A549 (cell line): Measurements from ENCODE around the gene MARCHF10.

Source experiments
- ESRRA ChIP-seq: fragments of 150-350 bp; IDR thresholded peaks from 2 replicates; pipeline ENCODE4 v1.6.1; 2014; ENCODE audit warnings: mild to moderate bottlenecking, low read length, borderline replicate concordance
- FOSL2 ChIP-seq, 2 experiments: fragments of 450-650 bp in 1 of 2; fragments of >200 bp in 1 of 2; sonication (Bioruptor Twin) in 1 of 2; formaldehyde crosslinking; IDR thresholded peaks; 2 replicates each; pipeline versions ENCODE4 v1.5.0 to v1.6.1; 2016 to 2020; ENCODE audit warnings: mild to moderate bottlenecking in 1 of 2, moderate library complexity in 1 of 2
- MAZ ChIP-seq: fragments of 150-350 bp; IDR thresholded peaks from 2 replicates; pipeline ENCODE4 v1.6.1; 2014; ENCODE audit warnings: antibody characterized with exemption, low read depth, low read length, borderline replicate concordance
- SREBF2 ChIP-seq: fragments of 450-650 bp; IDR thresholded peaks from 2 replicates; pipeline ENCODE4 v1.6.1; 2014; ENCODE audit warnings: mild to moderate bottlenecking, moderate library complexity
- ZNF302 ChIP-seq: fragments of 250-450 bp; sonication (Bioruptor Pico); IDR thresholded peaks from 2 replicates; pipeline ENCODE4 v1.9.0; 2021; ENCODE audit warnings: inconsistent platforms, mild to moderate bottlenecking, moderate library complexity
- TF ChIP-seq, protein P1 (sequence below): fragments of >200 bp; sonication (Bioruptor Twin); formaldehyde crosslinking; IDR thresholded peaks from 3 replicates; pipeline ENCODE4 v1.5.1; 2016

DNA sequence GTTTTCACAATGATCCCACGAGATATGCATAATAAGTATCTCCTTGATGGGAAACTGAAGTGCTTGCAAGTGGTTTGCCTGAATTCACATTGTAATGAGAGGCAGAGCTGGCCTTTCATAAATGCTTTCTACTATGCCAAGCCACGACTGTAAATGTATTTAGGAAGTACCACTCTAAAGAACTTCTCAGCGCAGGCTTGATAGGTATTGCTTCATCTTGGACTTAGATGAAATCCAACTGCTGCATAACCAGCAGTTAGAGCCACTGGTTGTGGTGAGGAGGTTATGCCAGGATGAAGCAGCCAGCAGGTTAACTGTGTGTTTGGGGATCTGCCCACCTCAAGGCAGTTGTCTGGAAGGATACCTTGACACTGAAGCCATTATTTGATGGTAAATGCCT is 26.8 kb downstream of the MARCHF10 start:
- TF ChIP-seq ZNF302 (CRISPR knock-in tag) = no peak
- no peak for TF ChIP-seq SREBF2
- TF ChIP-seq, protein P1, sequence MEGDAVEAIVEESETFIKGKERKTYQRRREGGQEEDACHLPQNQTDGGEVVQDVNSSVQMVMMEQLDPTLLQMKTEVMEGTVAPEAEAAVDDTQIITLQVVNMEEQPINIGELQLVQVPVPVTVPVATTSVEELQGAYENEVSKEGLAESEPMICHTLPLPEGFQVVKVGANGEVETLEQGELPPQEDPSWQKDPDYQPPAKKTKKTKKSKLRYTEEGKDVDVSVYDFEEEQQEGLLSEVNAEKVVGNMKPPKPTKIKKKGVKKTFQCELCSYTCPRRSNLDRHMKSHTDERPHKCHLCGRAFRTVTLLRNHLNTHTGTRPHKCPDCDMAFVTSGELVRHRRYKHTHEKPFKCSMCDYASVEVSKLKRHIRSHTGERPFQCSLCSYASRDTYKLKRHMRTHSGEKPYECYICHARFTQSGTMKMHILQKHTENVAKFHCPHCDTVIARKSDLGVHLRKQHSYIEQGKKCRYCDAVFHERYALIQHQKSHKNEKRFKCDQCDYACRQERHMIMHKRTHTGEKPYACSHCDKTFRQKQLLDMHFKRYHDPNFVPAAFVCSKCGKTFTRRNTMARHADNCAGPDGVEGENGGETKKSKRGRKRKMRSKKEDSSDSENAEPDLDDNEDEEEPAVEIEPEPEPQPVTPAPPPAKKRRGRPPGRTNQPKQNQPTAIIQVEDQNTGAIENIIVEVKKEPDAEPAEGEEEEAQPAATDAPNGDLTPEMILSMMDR = no peak
- TF ChIP-seq ESRRA = no peak
- no peak for TF ChIP-seq FOSL2 (IDR thresholded peaks at IDR 0.05)
- no peak for TF ChIP-seq FOSL2 (CRISPR knock-in tag; IDR thresholded peaks at IDR 0.05)
- no peak for TF ChIP-seq MAZ
